HFFc6 (cell line): ENCODE data around the gene GFER. TPM values are rescaled to one million over a fixed set of nuclear protein-coding genes. Genes with fewer than 3 reads are reported as not detected.

Experiments
- DNase-seq: peaks from one replicate; pipeline ENCODE4 v3.0.0-alpha.2; 2018
- H3K27ac Mint-ChIP-seq: 2 replicates; pipeline ENCODE4 v1.8.0; 2020; ENCODE audit warnings: mild to moderate bottlenecking, mixed read lengths
- H3K27me3 Mint-ChIP-seq: 2 replicates; pipeline ENCODE4 v1.8.0; 2021; ENCODE audit warnings: mild to moderate bottlenecking, moderate library complexity, mixed read lengths; ENCODE audit not compliant: insufficient read depth
- H3K36me3 Mint-ChIP-seq: 2 replicates; pipeline ENCODE4 v1.8.0; 2021; ENCODE audit warnings: low read depth, mixed read lengths
- H3K4me1 Mint-ChIP-seq: 2 replicates; pipeline ENCODE4 v1.8.0; 2020; ENCODE audit warnings: low read depth, mixed read lengths
- H3K4me3 Mint-ChIP-seq: 2 replicates; pipeline ENCODE4 v1.8.0; 2020; ENCODE audit warnings: mild to moderate bottlenecking, moderate library complexity, mixed read lengths
- H3K9me3 Mint-ChIP-seq: 2 replicates; pipeline ENCODE4 v1.8.0; 2020; ENCODE audit warnings: mild to moderate bottlenecking, mixed read lengths
- CTCF ChIP-seq: fragments of 200-600 bp; sonication (generic); IDR thresholded peaks from 2 replicates; pipeline ENCODE4 v1.5.0; 2021; ENCODE audit warnings: antibody characterized with exemption, mild to moderate bottlenecking
- total RNA-seq, 6 experiments: library from RNA; stranded (reverse); fragmentation: NEBNext Ultra II Directional; extraction: Animal tissue kit (Norgen Biotek cat#: 25700); gene quantifications; 2 replicates in 1 of 6; 3 replicates in 5 of 6; pipeline ENCODE4 v1.2.3, GENCODE V29; 2021

The GFER gene
- total RNA-seq, 6 experiments from 2014 or later: 28.8 to 45.5 (median 40.2) TPM

- H3K4me3 Mint-ChIP-seq: no peak overlapping the region
- no peak overlapping the region for H3K27ac Mint-ChIP-seq
- no peaks in the 10 kb centered on the region for H3K9me3 Mint-ChIP-seq
- H3K36me3 Mint-ChIP-seq: peaks cover 10% of the 10 kb centered on the region; the same call in 1 of the 2 replicates
- TF ChIP-seq CTCF: no peak
- peaks cover 14% of the 10 kb centered on the region; the same call in 1 of the 2 replicates for H3K4me1 Mint-ChIP-seq
- DNase-seq: peak; percentile 6
- peaks cover 10% of the 10 kb centered on the region; the same call in 1 of the 2 replicates for H3K27me3 Mint-ChIP-seq
Observed at GRCh38 chr16:1993731-1994131, 9.7 kb downstream of the GFER start.

- Mint-ChIP-seq H3K4me1 (peaks cover 14% of the 10 kb centered on the region; the same call in 1 of the 2 replicates), H3K27me3 (no peaks in the 10 kb centered on the region), H3K27ac (no peak overlapping the region; the same call in 1 of the 2 replicates), H3K4me3 (no peak overlapping the region), H3K36me3 (peaks cover 10% of the 10 kb centered on the region; the same call in 1 of the 2 replicates), H3K9me3 (no peaks in the 10 kb centered on the region)
- no peak for TF ChIP-seq CTCF
- DNase-seq: no peak
Observed at GRCh38 chr16:1997494-1998359, 13.7 kb downstream of the GFER start.

- H3K4me3 Mint-ChIP-seq: no peak overlapping the region
- peaks cover 10% of the 10 kb centered on the region; the same call in 1 of the 2 replicates for H3K36me3 Mint-ChIP-seq
- peak overlapping the region; percentile 43; the same call in 1 of the 2 replicates for H3K27ac Mint-ChIP-seq
- H3K9me3 Mint-ChIP-seq: no peaks in the 10 kb centered on the region
- no peak for DNase-seq
- H3K4me1 Mint-ChIP-seq: peaks cover 14% of the 10 kb centered on the region; the same call in 1 of the 2 replicates
- H3K27me3 Mint-ChIP-seq: no peaks in the 10 kb centered on the region
- no peak for TF ChIP-seq CTCF
Observed at GRCh38 chr16:1998360-1998835, 14.4 kb downstream of the GFER start.

- no peak for TF ChIP-seq CTCF
- peaks cover 14% of the 10 kb centered on the region; the same call in 1 of the 2 replicates for H3K4me1 Mint-ChIP-seq
- no peak for DNase-seq
- no peak overlapping the region for H3K27ac Mint-ChIP-seq
- no peak overlapping the region for H3K4me3 Mint-ChIP-seq
- no peaks in the 10 kb centered on the region for H3K9me3 Mint-ChIP-seq
- peaks cover 10% of the 10 kb centered on the region; the same call in 1 of the 2 replicates for H3K36me3 Mint-ChIP-seq
- H3K27me3 Mint-ChIP-seq: no peaks in the 10 kb centered on the region
Observed at GRCh38 chr16:1998852-1999801, 15.1 kb downstream of the GFER start.

GRCh38 chr16:1999866-2000514 is 16.0 kb downstream of the GFER start:
- Mint-ChIP-seq H3K27me3 (no peaks in the 10 kb centered on the region), H3K36me3 (peaks cover 10% of the 10 kb centered on the region; the same call in 1 of the 2 replicates), H3K4me1 (peaks cover 14% of the 10 kb centered on the region; the same call in 1 of the 2 replicates), H3K27ac (no peak overlapping the region), H3K9me3 (no peaks in the 10 kb centered on the region), H3K4me3 (no peak overlapping the region)
- no peak for DNase-seq
- TF ChIP-seq CTCF: no peak
